Mesenchymal stem cell (in vitro differentiated cells and primary cell): ENCODE data around the gene CCDC124.

ENCODE experiments used
- DNase-seq: peaks from one replicate; pipeline ENCODE4 v3.0.0-alpha.2; 2013
- H2AFZ ChIP-seq: one replicate; pipeline ENCODE4 v1.6.1; 2013; ENCODE audit warnings: low read depth, mild to moderate bottlenecking, control low read depth, inconsistent platforms, low read length, moderate library complexity
- H2AK5ac ChIP-seq: 2 replicates; pipeline ENCODE4 v1.6.1; 2013; ENCODE audit warnings: low read length, moderate library complexity, mild to moderate bottlenecking, inconsistent platforms; ENCODE audit not compliant: severe bottlenecking
- H2BK120ac ChIP-seq: one replicate; pipeline ENCODE4 v1.6.1; 2013; ENCODE audit warnings: low read depth, mild to moderate bottlenecking, inconsistent platforms, low read length, moderate library complexity
- H2BK12ac ChIP-seq, 2 experiments: one replicate each; pipeline ENCODE4 v1.6.1; 2013; ENCODE audit warnings: inconsistent platforms in 2 of 2, low read length in 2 of 2, mild to moderate bottlenecking in 2 of 2, moderate library complexity in 2 of 2, control low read depth in 1 of 2
- H2BK15ac ChIP-seq: one replicate; pipeline ENCODE4 v1.6.1; 2013; ENCODE audit warnings: mild to moderate bottlenecking, low read depth, inconsistent platforms; ENCODE audit not compliant: poor library complexity, severe bottlenecking
- H2BK5ac ChIP-seq: 2 replicates; pipeline ENCODE4 v1.6.1; 2013; ENCODE audit warnings: low read depth, mild to moderate bottlenecking, low read length, control low read depth, inconsistent platforms; ENCODE audit not compliant: poor library complexity, severe bottlenecking
- H3K14ac ChIP-seq, 2 experiments: one replicate each; pipeline ENCODE4 v1.6.1; 2013; ENCODE audit warnings: inconsistent platforms in 2 of 2, low read length in 2 of 2, control low read depth in 1 of 2, mild to moderate bottlenecking in 1 of 2, moderate library complexity in 1 of 2
- H3K18ac ChIP-seq, 2 experiments: one replicate each; pipeline ENCODE4 v1.6.1; 2013; ENCODE audit warnings: inconsistent platforms in 2 of 2, low read length in 2 of 2, control low read depth in 1 of 2, low read depth in 1 of 2, mild to moderate bottlenecking in 1 of 2
- H3K23ac ChIP-seq, 2 experiments: one replicate each; pipeline ENCODE4 v1.6.1; 2013; ENCODE audit warnings: inconsistent platforms in 2 of 2, low read length in 2 of 2, mild to moderate bottlenecking in 2 of 2, moderate library complexity in 2 of 2, control low read depth in 1 of 2
- H3K27ac ChIP-seq: 2 replicates; pipeline ENCODE4 v1.5.1; 2013; ENCODE audit warnings: mild to moderate bottlenecking, moderate library complexity, low read length, control low read depth, inconsistent platforms; ENCODE audit not compliant: poor library complexity, severe bottlenecking
- H3K27me3 ChIP-seq, 2 experiments: 2 replicates each; pipeline versions ENCODE4 v1.6.1 to v1.7.0; 2013; ENCODE audit warnings: low read length in 2 of 2, mild to moderate bottlenecking in 2 of 2, moderate library complexity in 2 of 2, control low read depth in 1 of 2, inconsistent platforms in 1 of 2; ENCODE audit not compliant: control insufficient read depth in 1 of 2, insufficient read depth in 1 of 2
- H3K36me3 ChIP-seq, 2 experiments: 2 replicates each; pipeline versions ENCODE4 v1.6.1 to v1.7.0; 2013; ENCODE audit warnings: low read length in 2 of 2, control low read depth in 1 of 2, inconsistent platforms in 1 of 2, low read depth in 1 of 2, mild to moderate bottlenecking in 1 of 2; ENCODE audit not compliant: insufficient read depth in 2 of 2, control insufficient read depth in 1 of 2
- H3K4ac ChIP-seq, 2 experiments: one replicate each; pipeline ENCODE4 v1.6.1; 2013; ENCODE audit warnings: inconsistent platforms in 2 of 2, low read length in 2 of 2, mild to moderate bottlenecking in 2 of 2, moderate library complexity in 2 of 2, control low read depth in 1 of 2, low read depth in 1 of 2
- H3K4me1 ChIP-seq: 2 replicates; pipeline ENCODE4 v1.6.1; 2013; ENCODE audit warnings: low read depth, low read length, control low read depth; ENCODE audit not compliant: control insufficient read depth, insufficient read depth
- H3K4me2 ChIP-seq: 2 replicates; pipeline ENCODE4 v1.6.1; 2013; ENCODE audit warnings: low read length, mild to moderate bottlenecking, inconsistent platforms; ENCODE audit not compliant: poor library complexity, severe bottlenecking
- H3K4me3 ChIP-seq, 2 experiments: 2 replicates each; pipeline versions ENCODE4 v1.5.1 to v1.7.0; 2013; ENCODE audit warnings: low read length in 2 of 2, mild to moderate bottlenecking in 2 of 2, control low read depth in 1 of 2, low read depth in 1 of 2; ENCODE audit not compliant: insufficient read depth in 1 of 2
- H3K79me1 ChIP-seq: replicated peaks from 2 replicates; pipeline ENCODE4 v1.6.1; 2013; ENCODE audit warnings: mild to moderate bottlenecking, control low read depth, low read length, inconsistent platforms; ENCODE audit not compliant: poor library complexity, severe bottlenecking
- H3K9ac ChIP-seq: 2 replicates; pipeline ENCODE4 v1.7.0; 2013; ENCODE audit warnings: mild to moderate bottlenecking, low read length, moderate library complexity
- H3K9me3 ChIP-seq: 2 replicates; pipeline ENCODE4 v1.7.0; 2013; ENCODE audit warnings: mild to moderate bottlenecking, low read length; ENCODE audit not compliant: control insufficient read depth
- H4K8ac ChIP-seq: one replicate; pipeline ENCODE4 v1.6.1; 2013; ENCODE audit warnings: inconsistent platforms, mild to moderate bottlenecking, low read length, moderate library complexity
- H4K91ac ChIP-seq: one replicate; pipeline ENCODE4 v1.6.1; 2013; ENCODE audit warnings: mild to moderate bottlenecking, low read length, inconsistent platforms
- WGBS: methylation state at CpG from one replicate; pipeline ENCODE4 v1.1.7; 2013; ENCODE audit warnings: mixed read lengths; 5-methylcytosine and 5-hydroxymethylcytosine counted together

CCDC124 gene

GRCh38 chr19:17908244-17908643 is 24.6 kb upstream of the CCDC124 start:
- WGBS = 57% methylated on average over 1 of the region's 3 CpGs
- no peak for DNase-seq
- no peak overlapping the region for H3K14ac ChIP-seq
- H4K8ac ChIP-seq = no peak overlapping the region
- H3K9ac ChIP-seq = no peak overlapping the region
- H3K4me1 ChIP-seq = no peaks in the 10 kb centered on the region
- H3K4me2 ChIP-seq = no peak overlapping the region
- no peak overlapping the region for H2AK5ac ChIP-seq
- no peak overlapping the region for H3K27ac ChIP-seq
- H2BK120ac ChIP-seq = no peak overlapping the region
- no peak overlapping the region for H3K18ac ChIP-seq
- no peak overlapping the region for H3K4ac ChIP-seq
- no peak overlapping the region for H4K91ac ChIP-seq
- peaks cover 0 to 3% of the 10 kb centered on the region in 2 experiments for H3K27me3 ChIP-seq
- H3K9me3 ChIP-seq = peaks cover 9% of the 10 kb centered on the region
- no peak overlapping the region for H3K4me3 ChIP-seq
- H2BK12ac ChIP-seq = no peak overlapping the region
- H2BK5ac ChIP-seq = no peak overlapping the region
- no peak overlapping the region for H3K23ac ChIP-seq
- no peak overlapping the region for H2BK15ac ChIP-seq
- H3K36me3 ChIP-seq = no peaks in the 10 kb centered on the region
- H2AFZ ChIP-seq = no peak overlapping the region
- no peaks in the 10 kb centered on the region for H3K79me1 ChIP-seq

- peaks cover 9% of the 10 kb centered on the region for H3K9me3 ChIP-seq
- WGBS = 78% methylated on average over 7 of the region's 7 CpGs
Observed at GRCh38 chr19:17909003-17909732, 23.6 kb upstream of the CCDC124 start.

DNA sequence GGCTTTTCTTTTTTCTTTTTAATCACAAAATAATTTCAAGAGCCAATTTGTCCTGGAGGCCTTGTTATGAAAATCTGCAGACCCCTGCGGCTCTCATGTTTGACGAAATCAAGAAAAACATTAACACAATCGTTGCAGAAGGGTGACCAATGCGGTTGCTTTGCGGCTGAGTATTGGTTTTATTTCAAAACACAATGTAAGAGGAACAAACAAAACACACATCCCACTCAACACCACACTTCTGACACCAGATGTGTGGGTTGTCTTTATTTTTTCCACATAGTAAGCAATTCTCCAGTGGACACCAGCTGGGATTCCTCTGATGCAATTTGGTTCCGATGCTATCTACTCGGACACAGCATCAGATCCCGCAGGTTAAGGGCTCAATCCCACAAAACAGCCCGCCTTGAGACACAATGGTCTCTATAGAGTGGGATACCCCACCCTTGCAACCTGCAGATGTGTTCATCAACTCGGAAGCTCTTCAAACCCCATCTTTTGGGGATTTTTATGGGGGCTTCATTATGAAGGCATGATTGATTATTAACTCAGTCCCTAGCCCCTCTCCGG is 21.9 kb upstream of the CCDC124 start:
- Histone ChIP-seq H3K36me3 (no peaks in the 10 kb centered on the region), H3K9me3 (peaks cover 9% of the 10 kb centered on the region)

More at GRCh38 chr19:17909003-17909732, 23.6 kb upstream of the CCDC124 start:
- no peak overlapping the region for H2AK5ac ChIP-seq
- H2BK5ac ChIP-seq = no peak overlapping the region
- no peak overlapping the region for H3K9ac ChIP-seq
- no peaks in the 10 kb centered on the region for H3K4me1 ChIP-seq
- peaks cover 0 to 3% of the 10 kb centered on the region in 2 experiments for H3K27me3 ChIP-seq
- H3K4ac ChIP-seq = no peak overlapping the region
- no peak overlapping the region for H2AFZ ChIP-seq
- no peak overlapping the region for H4K8ac ChIP-seq
- no peak overlapping the region for H3K27ac ChIP-seq
- no peak overlapping the region for H3K4me2 ChIP-seq
- no peak overlapping the region for H2BK15ac ChIP-seq
- no peak for DNase-seq
- no peak overlapping the region for H2BK12ac ChIP-seq
- no peak overlapping the region for H4K91ac ChIP-seq
- H3K18ac ChIP-seq = no peak overlapping the region
- H3K4me3 ChIP-seq = no peak overlapping the region
- no peaks in the 10 kb centered on the region for H3K36me3 ChIP-seq
- H3K14ac ChIP-seq = peak overlapping the region in 1 of 2 experiments; percentile 79
- H2BK120ac ChIP-seq = no peak overlapping the region
- H3K79me1 ChIP-seq = no peaks in the 10 kb centered on the region
- no peak overlapping the region for H3K23ac ChIP-seq

DNA sequence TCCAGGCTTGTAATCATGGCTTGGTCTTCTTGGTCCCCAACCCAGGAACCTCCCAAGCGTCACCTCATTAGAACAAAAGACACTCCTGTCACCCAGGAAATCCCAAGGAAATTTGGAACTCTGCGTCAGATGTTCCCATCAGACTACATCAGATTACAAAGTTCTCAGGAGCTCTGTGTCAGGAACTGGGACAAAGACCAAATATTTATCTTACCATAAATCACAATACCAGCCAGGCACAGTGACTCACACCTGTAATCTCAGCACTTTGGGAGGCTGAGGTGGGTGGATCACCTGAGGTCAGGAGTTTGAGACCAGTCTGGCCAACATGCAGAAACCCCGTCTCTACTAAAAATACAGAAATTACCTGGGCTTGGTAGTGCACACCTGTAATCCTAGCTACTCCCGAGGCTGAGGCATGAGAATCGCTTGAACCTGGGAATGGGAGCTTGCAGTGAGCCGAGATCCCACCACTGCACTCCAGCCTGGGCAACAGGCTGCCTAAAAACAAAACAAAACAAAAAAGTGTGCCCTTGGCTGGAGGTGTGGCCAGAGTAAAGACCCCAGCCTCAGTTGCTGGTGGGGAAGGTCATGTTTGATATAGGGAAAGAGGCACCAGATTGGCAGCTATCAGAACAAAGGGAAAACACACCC is 16.7 kb upstream of the CCDC124 start:
- H4K91ac ChIP-seq = no peak overlapping the region
- no peak overlapping the region for H2AK5ac ChIP-seq
- no peak overlapping the region for H3K23ac ChIP-seq
- no peak overlapping the region for H2BK5ac ChIP-seq
- H3K27ac ChIP-seq = no peak overlapping the region
- H2BK12ac ChIP-seq = no peak overlapping the region
- no peak overlapping the region for H2BK120ac ChIP-seq
- peaks cover 0 to 3% of the 10 kb centered on the region in 2 experiments for H3K27me3 ChIP-seq
- no peak overlapping the region for H3K4me2 ChIP-seq
- H2BK15ac ChIP-seq = no peak overlapping the region
- no peak overlapping the region for H3K4me3 ChIP-seq
- no peak for DNase-seq
- no peak overlapping the region for H3K18ac ChIP-seq
- no peak overlapping the region for H2AFZ ChIP-seq
- 83% methylated on average over 6 of the region's 6 CpGs for WGBS
- H4K8ac ChIP-seq = no peak overlapping the region
- peaks cover 6% of the 10 kb centered on the region for H3K9me3 ChIP-seq
- H3K9ac ChIP-seq = no peak overlapping the region
- H3K4me1 ChIP-seq = no peaks in the 10 kb centered on the region
- no peak overlapping the region for H3K14ac ChIP-seq
- no peaks in the 10 kb centered on the region for H3K79me1 ChIP-seq
- H3K36me3 ChIP-seq = no peaks in the 10 kb centered on the region
- H3K4ac ChIP-seq = no peak overlapping the region

More for the DNA sequence above, 21.9 kb upstream of the CCDC124 start:
- Histone ChIP-seq H3K9ac (no peak overlapping the region), H3K4me2 (no peak overlapping the region), H3K27ac (no peak overlapping the region), H4K91ac (no peak overlapping the region), H3K23ac (no peak overlapping the region), H2BK15ac (no peak overlapping the region), H4K8ac (no peak overlapping the region), H3K18ac (no peak overlapping the region), H3K14ac (no peak overlapping the region), H2BK120ac (no peak overlapping the region), H2BK5ac (no peak overlapping the region), H3K4me1 (no peaks in the 10 kb centered on the region), H2BK12ac (no peak overlapping the region), H3K4me3 (no peak overlapping the region), H2AFZ (no peak overlapping the region), H2AK5ac (no peak overlapping the region), H3K27me3 (peaks cover 0 to 3% of the 10 kb centered on the region in 2 experiments), H3K79me1 (no peaks in the 10 kb centered on the region), H3K4ac (no peak overlapping the region)
- DNase-seq = no peak
- whole genome bisulfite sequencing = 88% methylated on average over 11 of the region's 11 CpGs
